ENCODE results near the gene OBSL1.

Gene OBSL1

GRCh38 chr2:219598308-219599078, 27.2 kb upstream of the OBSL1 start:
- no peak for DNase-seq (ENCODE audit: insufficient read length, low spot score)
- no peak for FAIRE-seq
- TF ChIP-seq POLR2A (IDR thresholded peaks at IDR 0.05; ENCODE audit: low read depth, low read length), result no peak
- TF ChIP-seq POLR2AphosphoS5 (IDR thresholded peaks at IDR 0.05; ENCODE audit: low read depth, low read length), result no peak
- no peak for TF ChIP-seq SPI1 (IDR thresholded peaks at IDR 0.05; ENCODE audit: low read depth, low read length)
- TF ChIP-seq TAF1 (IDR thresholded peaks at IDR 0.05; ENCODE audit: low read depth, low read length), result no peak
- TF ChIP-seq POU2F2 (IDR thresholded peaks at IDR 0.05; ENCODE audit: low read depth, low read length), result no peak
- TF ChIP-seq PAX5 (IDR thresholded peaks at IDR 0.05; ENCODE audit: insufficient read depth, low read length, severe bottlenecking), result no peak

GRCh38 chr2:219597552-219598307, 26.4 kb upstream of the OBSL1 start, which contains the start of gene STK11IP:
Gene STK11IP, plus strand, starts transcription at chr2:219597857. Its CDS starts 263 bp downstream, at chr2:219598120.
- DNase-seq (ENCODE audit: insufficient read length, low spot score), result peak; percentile 93
- FAIRE-seq, result peak; percentile 94
- TF ChIP-seq POU2F2 (IDR thresholded peaks at IDR 0.05; ENCODE audit: low read depth, low read length) (peak; percentile 96), SPI1 (IDR thresholded peaks at IDR 0.05; ENCODE audit: low read depth, low read length) (peak; percentile 92), POLR2A (IDR thresholded peaks at IDR 0.05; ENCODE audit: low read depth, low read length) (peak; percentile 84), POLR2AphosphoS5 (IDR thresholded peaks at IDR 0.05; ENCODE audit: low read depth, low read length) (peak; percentile 86), TAF1 (IDR thresholded peaks at IDR 0.05; ENCODE audit: low read depth, low read length) (peak; percentile 83), PAX5 (IDR thresholded peaks at IDR 0.05; ENCODE audit: insufficient read depth, low read length, severe bottlenecking) (no peak)

GRCh38 chr2:219596954-219597551, 25.7 kb upstream of the OBSL1 start:
- FAIRE-seq, result no peak
- DNase-seq (ENCODE audit: insufficient read length, low spot score), result no peak
- TF ChIP-seq POLR2AphosphoS5 (IDR thresholded peaks at IDR 0.05; ENCODE audit: low read depth, low read length) (no peak), POLR2A (IDR thresholded peaks at IDR 0.05; ENCODE audit: low read depth, low read length) (no peak), POU2F2 (IDR thresholded peaks at IDR 0.05; ENCODE audit: low read depth, low read length) (no peak), TAF1 (IDR thresholded peaks at IDR 0.05; ENCODE audit: low read depth, low read length) (no peak), PAX5 (IDR thresholded peaks at IDR 0.05; ENCODE audit: insufficient read depth, low read length, severe bottlenecking) (no peak)

GRCh38 chr2:219595256-219595655, 23.9 kb upstream of the OBSL1 start:
- DNase-seq (ENCODE audit: insufficient read length, low spot score) (no peak), FAIRE-seq (no peak)
- TF ChIP-seq PAX5 (IDR thresholded peaks at IDR 0.05; ENCODE audit: insufficient read depth, low read length, severe bottlenecking), result no peak
- no peak for TF ChIP-seq POLR2AphosphoS5 (IDR thresholded peaks at IDR 0.05; ENCODE audit: low read depth, low read length)
- no peak for TF ChIP-seq TAF1 (IDR thresholded peaks at IDR 0.05; ENCODE audit: low read depth, low read length)

GRCh38 chr2:219593154-219593553, 21.8 kb upstream of the OBSL1 start:
- TF ChIP-seq POU2F2 (IDR thresholded peaks at IDR 0.05; ENCODE audit: low read depth, low read length), result no peak
- TF ChIP-seq PAX5 (IDR thresholded peaks at IDR 0.05; ENCODE audit: insufficient read depth, low read length, severe bottlenecking), result no peak
- no peak for TF ChIP-seq POLR2A (IDR thresholded peaks at IDR 0.05; ENCODE audit: low read depth, low read length)
- no peak for TF ChIP-seq POLR2AphosphoS5 (IDR thresholded peaks at IDR 0.05; ENCODE audit: low read depth, low read length)
- no peak for TF ChIP-seq TAF1 (IDR thresholded peaks at IDR 0.05; ENCODE audit: low read depth, low read length)
- TF ChIP-seq SPI1 (IDR thresholded peaks at IDR 0.05; ENCODE audit: low read depth, low read length), result no peak
- no peak for DNase-seq (ENCODE audit: insufficient read length, low spot score)
- no peak for FAIRE-seq

GRCh38 chr2:219592736-219593135, 21.4 kb upstream of the OBSL1 start:
- TF ChIP-seq PAX5 (IDR thresholded peaks at IDR 0.05; ENCODE audit: insufficient read depth, low read length, severe bottlenecking) (no peak), TAF1 (IDR thresholded peaks at IDR 0.05; ENCODE audit: low read depth, low read length) (no peak), POLR2A (IDR thresholded peaks at IDR 0.05; ENCODE audit: low read depth, low read length) (no peak), POLR2AphosphoS5 (IDR thresholded peaks at IDR 0.05; ENCODE audit: low read depth, low read length) (no peak), POU2F2 (IDR thresholded peaks at IDR 0.05; ENCODE audit: low read depth, low read length) (no peak)
- FAIRE-seq (no peak), DNase-seq (ENCODE audit: insufficient read length, low spot score) (no peak)

- TF ChIP-seq SPI1 (IDR thresholded peaks at IDR 0.05; ENCODE audit: low read depth, low read length), result no peak
- no peak for TF ChIP-seq TAF1 (IDR thresholded peaks at IDR 0.05; ENCODE audit: low read depth, low read length)
- no peak for TF ChIP-seq PAX5 (IDR thresholded peaks at IDR 0.05; ENCODE audit: insufficient read depth, low read length, severe bottlenecking)
- TF ChIP-seq POLR2AphosphoS5 (IDR thresholded peaks at IDR 0.05; ENCODE audit: low read depth, low read length), result no peak
- no peak for TF ChIP-seq POU2F2 (IDR thresholded peaks at IDR 0.05; ENCODE audit: low read depth, low read length)
- no peak for FAIRE-seq
- no peak for DNase-seq (ENCODE audit: insufficient read length, low spot score)
Observed at GRCh38 chr2:219591091-219591490, 19.8 kb upstream of the OBSL1 start.

- DNase-seq (ENCODE audit: insufficient read length, low spot score), result no peak
- FAIRE-seq, result no peak
- TF ChIP-seq TAF1 (IDR thresholded peaks at IDR 0.05; ENCODE audit: low read depth, low read length) (no peak), POLR2AphosphoS5 (IDR thresholded peaks at IDR 0.05; ENCODE audit: low read depth, low read length) (no peak)
Observed at GRCh38 chr2:219581346-219581745, 10.0 kb upstream of the OBSL1 start.

- no peak for FAIRE-seq
- no peak for DNase-seq (ENCODE audit: insufficient read length, low spot score)
- TF ChIP-seq POU2F2 (IDR thresholded peaks at IDR 0.05; ENCODE audit: low read depth, low read length) (no peak), SPI1 (IDR thresholded peaks at IDR 0.05; ENCODE audit: low read depth, low read length) (no peak), TAF1 (IDR thresholded peaks at IDR 0.05; ENCODE audit: low read depth, low read length) (no peak), POLR2AphosphoS5 (IDR thresholded peaks at IDR 0.05; ENCODE audit: low read depth, low read length) (no peak), PAX5 (IDR thresholded peaks at IDR 0.05; ENCODE audit: insufficient read depth, low read length, severe bottlenecking) (no peak), POLR2A (IDR thresholded peaks at IDR 0.05; ENCODE audit: low read depth, low read length) (no peak)
Observed at GRCh38 chr2:219578811-219579613, 7.7 kb upstream of the OBSL1 start.

Measured in GM12891 (cell line).